GM12878 (cell line): ENCODE results near the gene ILF2. TPM values are rescaled to one million over a fixed set of nuclear protein-coding genes. Genes with fewer than 3 reads are reported as not detected.
A peak's percentile ranks its signal among the peaks of the same experiment; 100 is the strongest.

Experiments used
- ATAC-seq: fragments of 200-7000 bp; cut with Tn5 transposase; 3 replicates; pipeline ENCODE4 v1.9.1; 2020; ENCODE audit warnings: mild to moderate bottlenecking, moderate library complexity
- BruUV-seq: library from RNA; stranded (reverse); fragments of 400-500 nt; replicated peaks from 2 replicates; lab custom pipeline; 2021; lab: Mats Ljungman, UMichigan
- CTCF ChIA-PET: fragments of 300-600 bp; sonication (Branson Sonifier 250); formaldehyde crosslinking; extraction: SDS; loops from one replicate; lab custom pipeline; 2021; ENCODE audit warnings: inconsistent platforms; lab: Yijun Ruan, JAX
- POLR2A ChIA-PET: fragments of 350-600 bp; formaldehyde crosslinking; extraction: SDS; loops from one replicate; lab custom pipeline; 2021; ENCODE audit warnings: inconsistent platforms; lab: Charles Lee
- RAD21 ChIA-PET: fragments of 300-600 bp; sonication (Branson Sonifier 250); formaldehyde crosslinking; loops from one replicate; lab custom pipeline; 2023; ENCODE audit warnings: antibody characterized with exemption; ENCODE audit not compliant: unreplicated experiment; lab: Charles Lee
- SMC1A ChIA-PET: fragments of 300-600 bp; sonication (Branson Sonifier 250); formaldehyde crosslinking; loops from one replicate; lab custom pipeline; 2023; ENCODE audit not compliant: unreplicated experiment, uncharacterized antibody; lab: Charles Lee
- DNase-seq: peaks from one replicate; pipeline ENCODE4 v3.0.0-alpha.2; 2011; ENCODE audit warnings: low read depth, low spot score
- FAIRE-seq: peaks from 3 replicates; lab custom pipeline; 2011; peaks lifted over from hg19 to GRCh38; lab: Jason Lieb, UNC
- H2AFZ ChIP-seq: 2 replicates; pipeline ENCODE4 v1.6.0; 2011; ENCODE audit warnings: low read depth, low read length, control low read depth; ENCODE audit not compliant: control insufficient read depth
- H3K27ac ChIP-seq: 2 replicates; pipeline ENCODE4 v1.5.1; 2011; ENCODE audit warnings: control low read depth; ENCODE audit not compliant: control insufficient read depth, insufficient read depth
- H3K27me3 ChIP-seq, 2 experiments: replicated peaks in 1 of 2; 2 replicates each; pipeline versions ENCODE4 v1.6.0 to v1.6.1; 2011; ENCODE audit warnings: low read length in 1 of 2; ENCODE audit not compliant: control insufficient read depth in 2 of 2, insufficient read depth in 2 of 2
- H3K36me3 ChIP-seq, 2 experiments: 2 replicates each; pipeline ENCODE4 v1.5.1; 2011; ENCODE audit warnings: low read length in 1 of 2; ENCODE audit not compliant: control insufficient read depth in 2 of 2, insufficient read depth in 2 of 2
- H3K4me1 ChIP-seq: 2 replicates; pipeline ENCODE4 v1.6.1; 2011; ENCODE audit warnings: mild to moderate bottlenecking, low read length, moderate library complexity, mixed read lengths; ENCODE audit not compliant: control insufficient read depth, insufficient read depth
- H3K4me2 ChIP-seq: 2 replicates; pipeline ENCODE4 v1.6.0; 2011; ENCODE audit warnings: control low read depth; ENCODE audit not compliant: control insufficient read depth, insufficient read depth
- H3K4me3 ChIP-seq: fragments of 200-600 bp; sonication (generic); 2 replicates; pipeline ENCODE4 v1.5.1; 2016
- H3K79me2 ChIP-seq: 2 replicates; pipeline ENCODE4 v1.6.0; 2011; ENCODE audit warnings: low read length; ENCODE audit not compliant: control insufficient read depth, insufficient read depth
- H3K9ac ChIP-seq: 2 replicates; pipeline ENCODE4 v1.8.0; 2011; ENCODE audit warnings: low read length, control low read depth, mixed read lengths; ENCODE audit not compliant: control insufficient read depth, insufficient read depth
- H3K9me3 ChIP-seq: replicated peaks from 3 replicates; pipeline ENCODE4 v1.5.1; 2011; ENCODE audit warnings: mild to moderate bottlenecking, low read length; ENCODE audit not compliant: control insufficient read depth, insufficient read depth
- H4K20me1 ChIP-seq: 2 replicates; pipeline ENCODE4 v1.6.0; 2011; ENCODE audit not compliant: control insufficient read depth, insufficient read depth
- ASH2L ChIP-seq: fragments of 300-600, 200-600 bp; sonication (generic); IDR thresholded peaks from 2 replicates; pipeline ENCODE4 v1.6.1; 2017; ENCODE audit warnings: low read depth, mild to moderate bottlenecking, borderline replicate concordance
- ATF7 ChIP-seq: fragments of 450-650 bp; IDR thresholded peaks from 2 replicates; pipeline ENCODE4 v1.6.1; 2016; ENCODE audit warnings: low read depth, mild to moderate bottlenecking
- BCL11A ChIP-seq: IDR thresholded peaks from 2 replicates; pipeline ENCODE4 v1.6.1; 2011; ENCODE audit warnings: low read depth, low read length
- BHLHE40 ChIP-seq, 2 experiments: fragments of 450-650 bp in 1 of 2; IDR thresholded peaks; 2 replicates each; pipeline ENCODE4 v1.6.1; 2011 to 2017; ENCODE audit warnings: low read depth in 2 of 2, borderline replicate concordance in 1 of 2, improper control_type of control experiment in 1 of 2, low read length in 1 of 2, mild to moderate bottlenecking in 1 of 2
- CREM ChIP-seq: IDR thresholded peaks from 2 replicates; pipeline ENCODE4 v1.6.1; 2014; ENCODE audit warnings: antibody characterized with exemption, low read depth
- ESRRA ChIP-seq: IDR thresholded peaks from 2 replicates; pipeline ENCODE4 v1.6.1; 2012; ENCODE audit warnings: mild to moderate bottlenecking, low read length, improper control_type of control experiment
- FOXK2 ChIP-seq: fragments of 450-650 bp; IDR thresholded peaks from 2 replicates; pipeline ENCODE4 v1.6.1; 2017; ENCODE audit warnings: mild to moderate bottlenecking, moderate library complexity
- HDGF ChIP-seq: fragments of 450-650 bp; IDR thresholded peaks from 2 replicates; pipeline ENCODE4 v1.6.1; 2016; ENCODE audit warnings: antibody characterized with exemption
- KLF5 ChIP-seq: fragments of 450-650 bp; IDR thresholded peaks from 2 replicates; pipeline ENCODE4 v1.6.1; 2014; ENCODE audit warnings: mild to moderate bottlenecking; ENCODE audit not compliant: partially characterized antibody
- MTA3 ChIP-seq: IDR thresholded peaks from 2 replicates; pipeline ENCODE4 v1.6.1; 2012; ENCODE audit warnings: low read length, inconsistent platforms, borderline replicate concordance
- MYC ChIP-seq: IDR thresholded peaks from 2 replicates; pipeline ENCODE4 v1.6.1; 2011; ENCODE audit warnings: mild to moderate bottlenecking, low read length, moderate library complexity, inconsistent platforms; ENCODE audit not compliant: insufficient read depth, insufficient replicate concordance, insufficient read length, severe bottlenecking
- PML ChIP-seq: IDR thresholded peaks from 2 replicates; pipeline ENCODE4 v1.6.1; 2012; ENCODE audit warnings: low read length, inconsistent platforms
- POLR2A ChIP-seq: IDR thresholded peaks from 2 replicates; pipeline ENCODE4 v1.6.1; 2011; ENCODE audit warnings: low read depth, mild to moderate bottlenecking, low read length
- POLR2AphosphoS2 ChIP-seq: IDR thresholded peaks from 2 replicates; pipeline ENCODE4 v1.6.1; 2011; ENCODE audit warnings: low read depth, mild to moderate bottlenecking, low read length, improper control_type of control experiment, moderate library complexity
- RFX5 ChIP-seq: IDR thresholded peaks from 2 replicates; pipeline ENCODE4 v1.6.1; 2011; ENCODE audit warnings: low read depth, low read length, improper control_type of control experiment
- SP1 ChIP-seq: IDR thresholded peaks from one replicate; pipeline ENCODE4 v1.6.1; 2011; ENCODE audit warnings: low read depth, low read length
- SUPT20H ChIP-seq: IDR thresholded peaks from 2 replicates; pipeline ENCODE4 v1.6.1; 2011; ENCODE audit warnings: low read depth, mild to moderate bottlenecking, low read length, moderate library complexity, borderline replicate concordance; ENCODE audit not compliant: control insufficient read depth
- TCF3 ChIP-seq: IDR thresholded peaks from 2 replicates; pipeline ENCODE4 v1.6.1; 2012; ENCODE audit warnings: low read depth, mild to moderate bottlenecking, low read length, borderline replicate concordance; ENCODE audit not compliant: insufficient read depth
- WGBS: methylation state at CpG from one replicate; pipeline ENCODE4 v1.1.6; 2016; ENCODE audit warnings: low lambda C conversion rate; ENCODE audit not compliant: insufficient replicate concordance, insufficient coverage; ENCODE audit errors: missing lambda C conversion rate; 5-methylcytosine and 5-hydroxymethylcytosine counted together
- in situ Hi-C: fragments of 300-500 bp; cut with MboI; formaldehyde crosslinking; loops from 9 replicates; pipeline ENCODE4 v1.14.3; 2018; ENCODE audit warnings: mixed read lengths
- intact Hi-C: fragments of 100-400 bp; cut with micrococcal nuclease; formaldehyde crosslinking; loops from one replicate; pipeline ENCODE4 v1.14.2; 2022; ENCODE audit not compliant: unreplicated experiment
- polyA plus RNA-seq, 11 experiments: library from polyadenylated mRNA; depleted of rRNA in 4 of 11; unstranded in 6 of 11; stranded (reverse) in 5 of 11; fragments of >200 nt; fragmentation: Nextera tagmentation in 4 of 11; fragmentation: Illumina TruSeq in 1 of 11; extraction: Ambion mirVana in 4 of 11; extraction: Trizol in 1 of 11; gene quantifications; 1 replicate in 1 of 11; 2 replicates in 10 of 11; pipeline versions ENCODE4 v1.2.1 to v1.2.3, GENCODE V29; 2011 to 2016; ENCODE audit warnings: inconsistent platforms in 2 of 11, missing spikeins in 2 of 11, low read depth in 1 of 11
- total RNA-seq, 4 experiments: library from RNA; depleted of rRNA in 3 of 4; stranded (reverse); fragments of >200 nt in 3 of 4; fragmentation: Illumina TruSeq in 1 of 4; extraction: Trizol in 1 of 4; gene quantifications; 2 replicates each; pipeline versions ENCODE4 v1.2.1 to v1.2.3, GENCODE V29; 2013 to 2021
- TF ChIP-seq, protein P1 (sequence below): IDR thresholded peaks from 2 replicates; pipeline ENCODE4 v1.6.1; 2012; ENCODE audit warnings: low read depth, low read length, improper control_type of control experiment
- TF ChIP-seq, protein P2 (sequence below): IDR thresholded peaks from 2 replicates; pipeline ENCODE4 v1.6.1; 2011; ENCODE audit warnings: mild to moderate bottlenecking, low read depth, low read length, moderate library complexity; ENCODE audit not compliant: insufficient replicate concordance
- TF ChIP-seq, protein P3 (sequence below): IDR thresholded peaks from 2 replicates; pipeline ENCODE4 v1.6.1; 2012; ENCODE audit warnings: low read depth, low read length, improper control_type of control experiment

Gene ILF2
- total and polyA plus RNA-seq, 10 of the 15 experiments (the other 5 are each of a cell fraction or from before 2014, with no cell fraction given), result 261 to 520 (median 449) TPM

DNA sequence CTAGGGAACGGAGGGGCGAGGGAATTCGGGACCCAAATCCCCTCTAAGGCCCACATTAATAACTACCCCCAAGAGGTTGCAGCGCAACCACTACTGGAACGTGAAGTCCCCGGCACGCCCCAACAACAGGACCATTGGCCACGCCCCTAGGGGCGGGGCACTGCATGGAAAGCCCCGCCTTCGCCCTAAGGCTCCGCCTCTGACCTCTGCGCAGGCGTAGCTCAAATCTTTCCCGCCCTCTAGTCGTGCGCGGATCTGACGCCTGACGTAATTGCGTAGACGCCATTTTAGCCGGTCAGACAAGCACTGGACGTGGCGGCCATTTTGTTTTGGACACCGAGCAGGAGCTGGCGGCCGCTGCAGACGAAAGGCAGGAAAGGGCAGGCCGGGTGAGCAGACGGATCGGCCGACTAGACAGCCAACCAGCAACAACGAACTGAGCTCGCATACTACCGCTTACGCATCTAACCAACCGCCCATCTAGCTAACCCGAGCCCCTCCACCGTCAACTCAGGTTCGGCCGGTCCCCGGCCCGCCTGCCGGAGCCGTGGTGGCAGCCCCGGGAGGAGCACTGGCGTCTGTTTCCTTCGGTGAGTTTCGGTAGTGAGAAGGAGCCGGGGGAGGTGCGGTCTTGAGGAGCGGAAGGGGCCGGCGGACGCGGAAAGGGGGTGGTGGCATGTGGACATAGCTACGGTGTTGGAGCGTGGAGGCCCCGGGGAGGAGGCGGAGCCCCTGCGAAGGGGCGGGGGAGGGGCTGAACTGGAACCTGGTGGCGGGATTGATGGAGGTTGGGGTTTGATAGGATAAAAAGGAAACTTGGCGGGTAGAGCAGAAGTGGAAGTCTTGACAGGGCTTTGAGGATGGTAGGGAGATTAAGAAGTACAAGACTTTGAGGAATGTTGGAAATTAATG lies 36.8 kb downstream of the ILF2 start, which contains the start of gene CHTOP:
CHTOP (plus strand) TSS at position 313 of the 912 bp plus-strand sequence. CDS start 2,523 bp downstream, outside the sequence.
- CTCF ChIA-PET, result interaction anchor here (0.6 to 3.0 kb wide), 17 partner anchors 10 to 400 kb away, joined by 3 to 25 read pairs (median 5); partner anchors contain the start of genes ILF2 and S100A6
- no peaks in the 10 kb centered on the region for H4K20me1 ChIP-seq
- in situ Hi-C loops (no loop called here), intact Hi-C loops (loop anchor here (2.0 kb wide), 1 partner anchor 37 kb away; the partner anchor contains the start of gene ILF2)
- H3K27me3 ChIP-seq, result no peaks in the 10 kb centered on the region
- ATAC-seq (peak; percentile 96), DNase-seq (peak; percentile 95), FAIRE-seq (peak; percentile 99)
- peaks cover 6% of the 10 kb centered on the region for H3K4me1 ChIP-seq
- RAD21 ChIA-PET, result interaction anchor here (0.6 to 3.1 kb wide), 20 partner anchors 9 to 371 kb away, joined by 3 to 13 read pairs (median 4); partner anchors contain the start of genes INTS3, JTB, RAB13 and S100A6
- H3K9me3 ChIP-seq, result no peaks in the 10 kb centered on the region
- WGBS, result 2% methylated on average over 61 of the region's 65 CpGs
- peak within 1 kb of the TSS; percentile 90 for H3K4me2 ChIP-seq
- peaks cover 1 to 23% of the 10 kb centered on the region in 2 experiments; a peak in 3 of 4 replicates for H3K36me3 ChIP-seq
- peaks cover 31% of the 10 kb centered on the region for H3K79me2 ChIP-seq
- H3K27ac ChIP-seq, result peak within 1 kb of the TSS; percentile 98
- H3K9ac ChIP-seq, result peak within 1 kb of the TSS; percentile 97
- BruUV-seq, result TSS peak; percentile 88
- peak within 1 kb of the TSS; percentile 51 for H2AFZ ChIP-seq
- peak within 1 kb of the TSS; percentile 89 for H3K4me3 ChIP-seq
- SMC1A ChIA-PET, result interaction anchor here (0.6 to 3.0 kb wide), 21 partner anchors 10 to 354 kb away, joined by 3 to 29 read pairs (median 4); partner anchors contain the start of gene SNAPIN
- POLR2A ChIA-PET, result interaction anchor here (0.5 to 2.4 kb wide), 25 partner anchors 10 to 329 kb away, joined by 3 to 35 read pairs (median 4); partner anchors contain the start of genes INTS3, S100A4, S100A6 and SLC39A1
- peak; percentile 76; the same call in 1 of the 2 replicates for TF ChIP-seq POLR2AphosphoS2
- peak; percentile 51 for TF ChIP-seq SP1
- peak; percentile 95 for TF ChIP-seq CREM
- peak; percentile 69 for TF ChIP-seq KLF5
- TF ChIP-seq SUPT20H, result no peak
- TF ChIP-seq MYC, result peak; percentile 48
- TF ChIP-seq ESRRA, result no peak
- TF ChIP-seq ASH2L, result peak; percentile 77
- TF ChIP-seq, protein P1, sequence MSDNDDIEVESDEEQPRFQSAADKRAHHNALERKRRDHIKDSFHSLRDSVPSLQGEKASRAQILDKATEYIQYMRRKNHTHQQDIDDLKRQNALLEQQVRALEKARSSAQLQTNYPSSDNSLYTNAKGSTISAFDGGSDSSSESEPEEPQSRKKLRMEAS, result peak; percentile 79
- peak; percentile 99 for TF ChIP-seq PML
- no peak; the same call in 1 of the 2 replicates for TF ChIP-seq MTA3
- peak; percentile 98 for TF ChIP-seq POLR2A
- peak; percentile 75 to 78 for TF ChIP-seq BHLHE40 (IDR thresholded peaks at IDR 0.05; ENCODE audit: borderline replicate concordance in 1 of 2, low read depth in 2 of 2, low read length in 1 of 2)
- TF ChIP-seq, protein P2, sequence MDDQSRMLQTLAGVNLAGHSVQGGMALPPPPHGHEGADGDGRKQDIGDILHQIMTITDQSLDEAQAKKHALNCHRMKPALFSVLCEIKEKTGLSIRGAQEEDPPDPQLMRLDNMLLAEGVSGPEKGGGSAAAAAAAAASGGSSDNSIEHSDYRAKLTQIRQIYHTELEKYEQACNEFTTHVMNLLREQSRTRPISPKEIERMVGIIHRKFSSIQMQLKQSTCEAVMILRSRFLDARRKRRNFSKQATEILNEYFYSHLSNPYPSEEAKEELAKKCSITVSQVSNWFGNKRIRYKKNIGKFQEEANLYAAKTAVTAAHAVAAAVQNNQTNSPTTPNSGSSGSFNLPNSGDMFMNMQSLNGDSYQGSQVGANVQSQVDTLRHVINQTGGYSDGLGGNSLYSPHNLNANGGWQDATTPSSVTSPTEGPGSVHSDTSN, result peak; percentile 41
- TF ChIP-seq HDGF, result peak; percentile 72
- TF ChIP-seq FOXK2, result peak; percentile 76
- peak; percentile 97 for TF ChIP-seq ATF7
- TF ChIP-seq BCL11A, result no peak
- 0 out of 2 replicates have a peak, but pooled peaks have one; percentile 22 for TF ChIP-seq RFX5
- TF ChIP-seq TCF3, result peak; percentile 80
- TF ChIP-seq, protein P3, sequence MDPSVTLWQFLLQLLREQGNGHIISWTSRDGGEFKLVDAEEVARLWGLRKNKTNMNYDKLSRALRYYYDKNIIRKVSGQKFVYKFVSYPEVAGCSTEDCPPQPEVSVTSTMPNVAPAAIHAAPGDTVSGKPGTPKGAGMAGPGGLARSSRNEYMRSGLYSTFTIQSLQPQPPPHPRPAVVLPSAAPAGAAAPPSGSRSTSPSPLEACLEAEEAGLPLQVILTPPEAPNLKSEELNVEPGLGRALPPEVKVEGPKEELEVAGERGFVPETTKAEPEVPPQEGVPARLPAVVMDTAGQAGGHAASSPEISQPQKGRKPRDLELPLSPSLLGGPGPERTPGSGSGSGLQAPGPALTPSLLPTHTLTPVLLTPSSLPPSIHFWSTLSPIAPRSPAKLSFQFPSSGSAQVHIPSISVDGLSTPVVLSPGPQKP, result peak; percentile 58; the same call in 1 of the 2 replicates
